GM19239 (cell line): ENCODE data around the gene CYP4A22.

ENCODE experiments used
- DNase-seq: peaks from one replicate; pipeline ENCODE4 v3.0.0; 2011; ENCODE audit warnings: low spot score; ENCODE audit not compliant: insufficient read length
- FAIRE-seq: peaks from 2 replicates; lab custom pipeline; 2011; peaks lifted over from hg19 to GRCh38; lab: Jason Lieb, UNC

The CYP4A22 gene

GRCh38 chr1:47198214-47198613 is 61.0 kb downstream of the CYP4A22 start:
- DNase-seq (no peak), FAIRE-seq (no peak)
